ENCODE results near the gene NRG2.
A peak's percentile ranks its signal among the peaks of the same experiment; 100 is the strongest.

Gene NRG2

GRCh38 chr5:140005145-140005591, 37.9 kb downstream of the NRG2 start:
- DNase-seq, result no peak

GRCh38 chr5:140004174-140004573, 38.9 kb downstream of the NRG2 start:
- no peak for DNase-seq

- no peak for DNase-seq
Observed at GRCh38 chr5:140003519-140003918, 39.6 kb downstream of the NRG2 start.

- DNase-seq, result no peak
Observed at GRCh38 chr5:140000332-140000731, 42.8 kb downstream of the NRG2 start.

GRCh38 chr5:139998837-139999236, 44.3 kb downstream of the NRG2 start:
- DNase-seq, result no peak

- DNase-seq, result no peak
Observed at GRCh38 chr5:139997276-139997675, 45.8 kb downstream of the NRG2 start.

- no peak for DNase-seq
Observed at GRCh38 chr5:139995929-139996328, 47.2 kb downstream of the NRG2 start.

- no peak for DNase-seq
Observed at GRCh38 chr5:139994234-139994633, 48.9 kb downstream of the NRG2 start.

GRCh38 chr5:139985733-139986132, 57.4 kb downstream of the NRG2 start:
- DNase-seq, result no peak

GRCh38 chr5:139985290-139985689, 57.8 kb downstream of the NRG2 start:
- no peak for DNase-seq

GRCh38 chr5:139984816-139985215, 58.3 kb downstream of the NRG2 start:
- DNase-seq, result no peak

- no peak for DNase-seq
Observed at GRCh38 chr5:139982975-139983240, 60.2 kb downstream of the NRG2 start.

GRCh38 chr5:139982157-139982974, 60.7 kb downstream of the NRG2 start:
- no peak for DNase-seq

- no peak for DNase-seq
Observed at GRCh38 chr5:139980765-139981164, 62.3 kb downstream of the NRG2 start.

GRCh38 chr5:139979943-139980342, 63.2 kb downstream of the NRG2 start:
- no peak for DNase-seq

- no peak for DNase-seq
Observed at GRCh38 chr5:139979518-139979917, 63.6 kb downstream of the NRG2 start.

GRCh38 chr5:139976703-139977102, 66.4 kb downstream of the NRG2 start:
- DNase-seq, result no peak

- DNase-seq, result no peak
Observed at GRCh38 chr5:139975942-139976341, 67.2 kb downstream of the NRG2 start.

- DNase-seq, result no peak
Observed at GRCh38 chr5:139975306-139975705, 67.8 kb downstream of the NRG2 start.

GRCh38 chr5:139974661-139975060, 68.4 kb downstream of the NRG2 start:
- peak; percentile 43 for DNase-seq

GRCh38 chr5:139971202-139971725, 71.8 kb downstream of the NRG2 start:
- DNase-seq, result no peak

GRCh38 chr5:139969318-139969717, 73.8 kb downstream of the NRG2 start:
- DNase-seq, result no peak

GRCh38 chr5:139968547-139969261, 74.4 kb downstream of the NRG2 start:
- peak; percentile 97 for DNase-seq

GRCh38 chr5:139967353-139967752, 75.7 kb downstream of the NRG2 start:
- DNase-seq, result no peak

All from activated CD8-positive, alpha-beta memory T cell treated with anti-CD3 and anti-CD28 coated beads for 24 hours (primary cell).